Choroid plexus epithelial cell (primary cell): ENCODE results near the gene BATF.

Source experiments
- DNase-seq: peaks from one replicate; pipeline ENCODE4 v3.0.0-alpha.2; 2010; ENCODE audit warnings: low read depth
- H3K4me3 ChIP-seq: 2 replicates; pipeline ENCODE4 v1.5.1; 2011; ENCODE audit warnings: low read depth, mild to moderate bottlenecking, control low read depth, low read length, moderate library complexity
- CTCF ChIP-seq: conservative IDR thresholded peaks from 2 replicates; pipeline ENCODE4 v1.5.1; 2011; ENCODE audit warnings: low read depth, mild to moderate bottlenecking, control low read depth, inconsistent platforms, low read length, moderate library complexity

Gene BATF

GRCh38 chr14:75531660-75532317 is 9.5 kb downstream of the BATF start:
- DNase-seq: no peak
- TF ChIP-seq CTCF: no peak

GRCh38 chr14:75533791-75534555 is 11.7 kb downstream of the BATF start:
- TF ChIP-seq CTCF: no peak
- no peak overlapping the region for H3K4me3 ChIP-seq
- no peak for DNase-seq

More at GRCh38 chr14:75531660-75532317, 9.5 kb downstream of the BATF start:
- no peak overlapping the region for H3K4me3 ChIP-seq

GRCh38 chr14:75535164-75535898 is 13.1 kb downstream of the BATF start:
- DNase-seq: no peak
- no peak for TF ChIP-seq CTCF
- no peak overlapping the region for H3K4me3 ChIP-seq

GRCh38 chr14:75537071-75537470 is 14.8 kb downstream of the BATF start:
- no peak overlapping the region for H3K4me3 ChIP-seq
- no peak for TF ChIP-seq CTCF
- no peak for DNase-seq

- no peak overlapping the region for H3K4me3 ChIP-seq
- TF ChIP-seq CTCF: no peak
- DNase-seq: no peak
Measured at GRCh38 chr14:75539162-75539560, 16.9 kb downstream of the BATF start.

- no peak overlapping the region for H3K4me3 ChIP-seq
- no peak for DNase-seq
- no peak for TF ChIP-seq CTCF
Measured at GRCh38 chr14:75539561-75540478, 17.6 kb downstream of the BATF start.
